ENCODE measurements around the gene LMAN1L.

LMAN1L gene

GRCh38 chr15:74815121-74815934 is 2.7 kb downstream of the LMAN1L start:
- DNase-seq (ENCODE audit: low read depth in 2 of 3, low spot score in 1 of 3), result no peak

GRCh38 chr15:74815961-74816360 is 3.3 kb downstream of the LMAN1L start:
- DNase-seq (ENCODE audit: low read depth in 2 of 3, low spot score in 1 of 3), result no peak

GRCh38 chr15:74816624-74817369 is 4.2 kb downstream of the LMAN1L start:
- no peak for DNase-seq (ENCODE audit: low read depth in 2 of 3, low spot score in 1 of 3)

- no peak for DNase-seq (ENCODE audit: low read depth in 2 of 3, low spot score in 1 of 3)
These were observed 4.7 kb downstream of the LMAN1L start for GRCh38 chr15:74817370-74817737.

GRCh38 chr15:74820056-74820455 is 7.4 kb downstream of the LMAN1L start:
- no peak for DNase-seq (ENCODE audit: low read depth in 2 of 3, low spot score in 1 of 3)

GRCh38 chr15:74821091-74821789 is 8.6 kb downstream of the LMAN1L start:
- DNase-seq (ENCODE audit: low read depth in 2 of 3, low spot score in 1 of 3), result no peak

GRCh38 chr15:74821790-74822158 is 9.1 kb downstream of the LMAN1L start:
- DNase-seq (ENCODE audit: low read depth in 2 of 3, low spot score in 1 of 3), result no peak

GRCh38 chr15:74822233-74822632 is 9.6 kb downstream of the LMAN1L start:
- no peak for DNase-seq (ENCODE audit: low read depth in 2 of 3, low spot score in 1 of 3)

GRCh38 chr15:74823324-74823723 is 10.7 kb downstream of the LMAN1L start:
- DNase-seq (ENCODE audit: low read depth in 2 of 3, low spot score in 1 of 3), result no peak

GRCh38 chr15:74824976-74825375 is 12.3 kb downstream of the LMAN1L start:
- DNase-seq (ENCODE audit: low read depth in 2 of 3, low spot score in 1 of 3), result no peak

GRCh38 chr15:74825866-74826265 is 13.2 kb downstream of the LMAN1L start:
- no peak for DNase-seq (ENCODE audit: low read depth in 2 of 3, low spot score in 1 of 3)

GRCh38 chr15:74826364-74826819 is 13.8 kb downstream of the LMAN1L start, which contains the start of gene CPLX3:
TSS of gene CPLX3 (plus strand) at chr15:74826627. CDS start at chr15:74826704, 77 bp downstream.
- peak in 1 of 3 donors; percentile 35 for DNase-seq (ENCODE audit: low read depth in 2 of 3, low spot score in 1 of 3)

- DNase-seq (ENCODE audit: low read depth in 2 of 3, low spot score in 1 of 3), result no peak
These were observed 14.3 kb downstream of the LMAN1L start for GRCh38 chr15:74826921-74827320.

GRCh38 chr15:74827614-74828013 is 15.0 kb downstream of the LMAN1L start:
- DNase-seq (ENCODE audit: low read depth in 2 of 3, low spot score in 1 of 3), result no peak

- DNase-seq (ENCODE audit: low read depth in 2 of 3, low spot score in 1 of 3), result no peak
These were observed 16.2 kb downstream of the LMAN1L start for GRCh38 chr15:74828835-74829234.

GRCh38 chr15:74829486-74829885 is 16.9 kb downstream of the LMAN1L start:
- DNase-seq (ENCODE audit: low read depth in 2 of 3, low spot score in 1 of 3), result no peak

- DNase-seq (ENCODE audit: low read depth in 2 of 3, low spot score in 1 of 3), result no peak
These were observed 17.4 kb downstream of the LMAN1L start for GRCh38 chr15:74829991-74830390.

- DNase-seq (ENCODE audit: low read depth in 2 of 3, low spot score in 1 of 3), result no peak
These were observed 18.2 kb downstream of the LMAN1L start for GRCh38 chr15:74830868-74831267.

- DNase-seq (ENCODE audit: low read depth in 2 of 3, low spot score in 1 of 3), result no peak
These were observed 19.3 kb downstream of the LMAN1L start for GRCh38 chr15:74831813-74832495.

GRCh38 chr15:74832826-74833225 is 20.2 kb downstream of the LMAN1L start:
- no peak for DNase-seq (ENCODE audit: low read depth in 2 of 3, low spot score in 1 of 3)

Measured in stimulated activated CD4-positive, alpha-beta T cell treated with anti-CD3 and anti-CD28 coated beads, Interleukin-12 subunit alpha, Interleukin-12 subunit beta, amount 100 ng/mL, for 48 hours (primary cell).